PC-9 (cell line): ENCODE measurements around the gene OSM. TPM values are rescaled to one million over a fixed set of nuclear protein-coding genes. Genes with fewer than 3 reads are reported as not detected.

ENCODE experiments used
- BruUV-seq: library from RNA; stranded (reverse); fragments of 400-500 nt; replicated peaks from 2 replicates; lab custom pipeline; 2021; lab: Mats Ljungman, UMichigan
- CTCF ChIA-PET: fragments of 300-600 bp; sonication (Branson Sonifier 250); formaldehyde crosslinking; loops from one replicate; lab custom pipeline; 2022; ENCODE audit warnings: antibody characterized with exemption; lab: Charles Lee
- POLR2A ChIA-PET: fragments of 300-600 bp; sonication (Branson Sonifier 250); formaldehyde crosslinking; loops from one replicate; lab custom pipeline; 2022; ENCODE audit warnings: antibody characterized with exemption; ENCODE audit not compliant: unreplicated experiment; lab: Charles Lee
- DNase-seq, 2 experiments: peaks; one replicate each; pipeline versions ENCODE4 v3.0.0 to v3.0.0-alpha.2; 2015 to 2022; ENCODE audit warnings: mixed read lengths in 1 of 2
- H2AFZ ChIP-seq: fragments of 200-600 bp; sonication (generic); 2 replicates; pipeline ENCODE4 v1.8.1; 2017; ENCODE audit warnings: antibody characterized with exemption
- H3F3A ChIP-seq: fragments of 200-600 bp; sonication (generic); 2 replicates; pipeline ENCODE4 v1.8.1; 2017; ENCODE audit warnings: antibody characterized with exemption, mild to moderate bottlenecking, low read depth; ENCODE audit not compliant: insufficient read depth
- H3K27ac ChIP-seq: fragments of 200-600 bp; sonication (generic); 2 replicates; pipeline ENCODE4 v1.6.1; 2016; ENCODE audit warnings: mixed run types
- H3K27me3 ChIP-seq: fragments of 200-600 bp; sonication (generic); 2 replicates; pipeline ENCODE4 v1.6.1; 2016; ENCODE audit warnings: low read depth, mixed run types; ENCODE audit not compliant: insufficient read depth
- H3K36me3 ChIP-seq: fragments of 200-600 bp; sonication (generic); 2 replicates; pipeline ENCODE4 v1.6.1; 2016; ENCODE audit warnings: low read depth, mixed run types
- H3K4me1 ChIP-seq: fragments of 200-600 bp; sonication (generic); replicated peaks from 2 replicates; pipeline ENCODE4 v1.6.1; 2016; ENCODE audit warnings: mixed run types; ENCODE audit not compliant: insufficient read depth
- H3K4me2 ChIP-seq: fragments of 200-600 bp; sonication (generic); 2 replicates; pipeline ENCODE4 v1.6.1; 2017; ENCODE audit warnings: mixed run types
- H3K4me3 ChIP-seq: fragments of 200-600 bp; sonication (generic); 2 replicates; pipeline ENCODE4 v1.6.1; 2016; ENCODE audit warnings: mixed run types
- H3K79me2 ChIP-seq: fragments of 200-600 bp; sonication (generic); 2 replicates; pipeline ENCODE4 v1.6.1; 2017; ENCODE audit warnings: low read depth, mixed run types
- H3K9me2 ChIP-seq: fragments of 200-600 bp; sonication (generic); 2 replicates; pipeline ENCODE4 v1.8.1; 2017; ENCODE audit warnings: mild to moderate bottlenecking; ENCODE audit not compliant: insufficient read depth
- H3K9me3 ChIP-seq: fragments of 200-600 bp; sonication (generic); 2 replicates; pipeline ENCODE4 v1.8.1; 2016; ENCODE audit warnings: low read depth; ENCODE audit not compliant: insufficient read depth
- H4K20me1 ChIP-seq: fragments of 200-600 bp; sonication (generic); 2 replicates; pipeline ENCODE4 v1.8.1; 2017; ENCODE audit not compliant: insufficient read depth
- EZH2 ChIP-seq: fragments of 200-600 bp; sonication (generic); IDR thresholded peaks from 2 replicates; pipeline ENCODE4 v1.8.0; 2017; ENCODE audit warnings: antibody characterized with exemption, low read depth
- intact Hi-C: fragments of 100-400 bp; cut with micrococcal nuclease; formaldehyde crosslinking; loops from one replicate; pipeline ENCODE4 v1.10.0; 2022; ENCODE audit not compliant: unreplicated experiment
- total RNA-seq: library from RNA; stranded (reverse); gene quantifications from 2 replicates; pipeline ENCODE4 v1.2.3, GENCODE V29; 2021
- TF ChIP-seq, protein P1 (sequence below): fragments of 200-600 bp; sonication (generic); conservative IDR thresholded peaks from 2 replicates; pipeline ENCODE4 v1.6.1; 2017; ENCODE audit warnings: mixed run types, antibody characterized with exemption, mild to moderate bottlenecking, moderate library complexity

The OSM gene
- total RNA-seq, 1 experiment from 2014 or later: not detected

DNA sequence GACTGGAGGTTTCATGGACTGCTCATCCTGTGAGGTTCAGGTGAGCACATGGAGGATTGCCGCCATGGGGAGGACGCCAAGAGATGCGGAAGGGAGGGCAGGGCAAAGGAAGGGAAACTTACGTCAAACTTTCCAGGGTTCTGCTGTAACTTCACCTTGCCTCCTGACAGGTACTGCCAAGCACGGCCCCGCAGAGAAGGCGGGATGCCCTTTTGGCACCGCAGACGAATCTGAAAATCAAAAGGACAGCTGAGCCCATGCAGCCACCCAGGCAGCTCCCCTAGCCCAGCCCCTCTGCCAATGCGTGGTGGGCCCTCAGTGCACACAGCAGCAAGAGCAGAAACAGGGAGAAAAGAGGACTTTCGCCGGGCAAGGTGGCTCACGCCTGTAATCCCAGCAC, 32.7 kb upstream of the OSM start:
- POLR2A ChIA-PET: no interaction called here
- H3K9me3 ChIP-seq: no peaks in the 10 kb centered on the region
- intact Hi-C loops: loop anchor here (2.0 kb wide), 2 partner anchors 27 to 57 kb away; partner anchors contain the start of genes CCDC157, SF3A1 and TBC1D10A
- DNase-seq: no peak
- H3K4me3 ChIP-seq: no peak overlapping the region; the same call in 1 of the 2 replicates
- CTCF ChIA-PET: interaction anchor here (1.5 kb wide), 1 partner anchor 11 kb away, joined by 19 read pairs; no protein-coding TSS in a partner anchor
- peaks cover 77% of the 10 kb centered on the region for H3K4me1 ChIP-seq
- peaks cover 51% of the 10 kb centered on the region for H3K79me2 ChIP-seq
- H2AFZ ChIP-seq: no peak overlapping the region
- peaks cover 24% of the 10 kb centered on the region for H3K36me3 ChIP-seq
- H3K27ac ChIP-seq: peak overlapping the region; percentile 88
- no TSS peak for BruUV-seq
- H3K27me3 ChIP-seq: no peaks in the 10 kb centered on the region
- H3F3A ChIP-seq: peaks cover 60% of the 10 kb centered on the region
- H4K20me1 ChIP-seq: no peaks in the 10 kb centered on the region
- peak overlapping the region; percentile 70 for H3K4me2 ChIP-seq
- TF ChIP-seq, protein P1, sequence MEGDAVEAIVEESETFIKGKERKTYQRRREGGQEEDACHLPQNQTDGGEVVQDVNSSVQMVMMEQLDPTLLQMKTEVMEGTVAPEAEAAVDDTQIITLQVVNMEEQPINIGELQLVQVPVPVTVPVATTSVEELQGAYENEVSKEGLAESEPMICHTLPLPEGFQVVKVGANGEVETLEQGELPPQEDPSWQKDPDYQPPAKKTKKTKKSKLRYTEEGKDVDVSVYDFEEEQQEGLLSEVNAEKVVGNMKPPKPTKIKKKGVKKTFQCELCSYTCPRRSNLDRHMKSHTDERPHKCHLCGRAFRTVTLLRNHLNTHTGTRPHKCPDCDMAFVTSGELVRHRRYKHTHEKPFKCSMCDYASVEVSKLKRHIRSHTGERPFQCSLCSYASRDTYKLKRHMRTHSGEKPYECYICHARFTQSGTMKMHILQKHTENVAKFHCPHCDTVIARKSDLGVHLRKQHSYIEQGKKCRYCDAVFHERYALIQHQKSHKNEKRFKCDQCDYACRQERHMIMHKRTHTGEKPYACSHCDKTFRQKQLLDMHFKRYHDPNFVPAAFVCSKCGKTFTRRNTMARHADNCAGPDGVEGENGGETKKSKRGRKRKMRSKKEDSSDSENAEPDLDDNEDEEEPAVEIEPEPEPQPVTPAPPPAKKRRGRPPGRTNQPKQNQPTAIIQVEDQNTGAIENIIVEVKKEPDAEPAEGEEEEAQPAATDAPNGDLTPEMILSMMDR: no peak
- no peak for TF ChIP-seq EZH2
- no peaks in the 10 kb centered on the region for H3K9me2 ChIP-seq

DNA sequence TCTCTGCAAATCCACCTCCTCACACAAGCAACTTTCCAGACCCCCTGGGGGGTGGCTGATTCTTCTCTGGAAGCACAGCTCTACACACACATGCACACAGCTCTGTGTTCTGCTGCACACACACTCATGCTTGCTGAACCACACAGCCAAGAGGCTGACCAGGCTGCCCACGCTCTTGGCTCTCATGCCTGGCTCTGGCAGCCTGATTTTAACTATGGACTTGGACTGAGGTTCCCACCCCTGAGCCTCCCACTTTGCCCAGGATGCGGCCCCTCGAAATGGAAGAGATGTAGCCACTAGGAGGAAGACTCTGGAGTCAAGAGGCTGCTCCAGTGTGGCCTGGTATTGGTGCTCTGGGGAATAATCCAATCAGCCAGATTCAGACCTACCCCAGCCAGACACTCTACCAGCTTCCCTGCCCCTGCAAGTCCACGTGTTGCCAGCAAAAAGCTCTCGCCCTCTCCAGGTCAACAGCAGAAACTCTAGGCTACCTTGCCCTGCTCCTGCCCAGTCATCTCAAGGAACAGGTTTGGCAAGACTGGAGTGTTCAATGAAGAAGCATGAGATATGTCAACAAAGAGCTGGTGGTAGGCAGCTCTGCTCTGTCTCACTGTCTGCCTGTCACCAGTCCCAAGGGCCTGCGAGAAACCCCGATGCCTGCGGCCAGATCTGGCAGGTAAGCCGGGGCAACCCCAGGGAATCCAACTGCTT, 31.5 kb upstream of the OSM start:
- intact Hi-C loops: loop anchor here (1.0 to 2.0 kb wide), 3 partner anchors 13 to 59 kb away; partner anchors contain the start of genes CCDC157, SF3A1 and TBC1D10A
- H3K27ac ChIP-seq: peak overlapping the region; percentile 88
- H3K9me2 ChIP-seq: no peaks in the 10 kb centered on the region
- H2AFZ ChIP-seq: no peak overlapping the region
- peaks cover 66% of the 10 kb centered on the region for H3K4me1 ChIP-seq
- no peaks in the 10 kb centered on the region for H4K20me1 ChIP-seq
- BruUV-seq: no TSS peak
- DNase-seq: peak; percentile 85 to 99
- peaks cover 43% of the 10 kb centered on the region for H3K79me2 ChIP-seq
- POLR2A ChIA-PET: interaction anchor here (0.6 to 1.8 kb wide), 3 partner anchors 29 to 99 kb away, joined by 3 to 13 read pairs (median 5); partner anchors contain the start of genes SEC14L2 and TBC1D10A
- no peaks in the 10 kb centered on the region for H3K9me3 ChIP-seq
- H3F3A ChIP-seq: peaks cover 48% of the 10 kb centered on the region
- peaks cover 16% of the 10 kb centered on the region for H3K36me3 ChIP-seq
- H3K4me2 ChIP-seq: peak overlapping the region; percentile 70
- H3K27me3 ChIP-seq: no peaks in the 10 kb centered on the region
- CTCF ChIA-PET: interaction anchor here (0.7 to 1.5 kb wide), 5 partner anchors 8 to 28 kb away, joined by 3 to 19 read pairs (median 8); partner anchors contain the start of gene TBC1D10A
- TF ChIP-seq, protein P1: peak; percentile 37; the same call in 1 of the 2 replicates
- no peak for TF ChIP-seq EZH2
- H3K4me3 ChIP-seq: no peak overlapping the region; the same call in 1 of the 2 replicates

DNA sequence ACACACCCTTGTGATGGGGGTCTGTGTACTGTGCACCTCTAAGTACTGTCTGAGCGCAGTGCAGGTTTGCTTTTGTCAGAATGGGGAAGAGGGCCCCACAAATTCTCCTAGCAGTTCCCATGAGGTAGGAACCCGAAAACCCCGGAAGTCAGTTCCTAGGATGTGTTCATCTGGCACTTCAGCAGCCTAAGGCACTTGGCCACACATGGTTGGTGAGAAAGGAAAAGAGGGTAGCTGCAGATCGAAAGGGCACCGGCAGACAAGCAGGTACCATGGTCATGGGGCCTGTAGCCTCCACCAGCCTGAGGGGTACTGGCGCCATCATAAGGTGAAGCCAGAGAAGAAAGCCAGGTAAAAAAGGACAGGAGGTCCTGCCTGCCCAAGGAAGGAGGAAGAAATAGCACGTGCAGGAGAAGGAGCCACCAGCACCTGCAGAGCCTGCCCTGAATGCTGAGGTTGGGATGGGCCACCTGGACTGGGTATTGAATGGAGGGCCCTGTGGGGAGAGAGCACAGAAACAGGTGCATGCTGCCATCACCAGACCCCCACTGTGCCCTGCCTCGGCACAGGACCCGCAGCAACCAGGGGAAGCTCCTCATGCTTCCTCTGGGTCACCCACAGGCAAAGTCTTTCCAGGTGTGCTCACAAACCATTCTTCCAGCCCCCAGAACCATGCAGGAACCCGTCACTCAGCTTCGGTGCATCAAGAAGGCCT, 30.8 kb upstream of the OSM start:
- DNase-seq: no peak
- H3F3A ChIP-seq: peaks cover 41% of the 10 kb centered on the region
- no peaks in the 10 kb centered on the region for H3K9me3 ChIP-seq
- H4K20me1 ChIP-seq: no peaks in the 10 kb centered on the region
- ChIA-PET POLR2A (interaction anchor here (0.6 to 1.8 kb wide), 2 partner anchors 30 to 99 kb away, joined by 5 to 13 read pairs; partner anchors contain the start of genes SEC14L2 and TBC1D10A), CTCF (interaction anchor here (1.1 to 1.5 kb wide), 3 partner anchors 10 to 29 kb away, joined by 6 to 19 read pairs (median 8); partner anchors contain the start of gene TBC1D10A)
- peak overlapping the region; percentile 88 for H3K27ac ChIP-seq
- intact Hi-C loops: no loop called here
- H3K4me2 ChIP-seq: peak overlapping the region; percentile 70
- H3K4me1 ChIP-seq: peaks cover 59% of the 10 kb centered on the region
- H2AFZ ChIP-seq: no peak overlapping the region
- H3K4me3 ChIP-seq: no peak overlapping the region
- peaks cover 15% of the 10 kb centered on the region for H3K36me3 ChIP-seq
- no peaks in the 10 kb centered on the region for H3K27me3 ChIP-seq
- no peaks in the 10 kb centered on the region for H3K9me2 ChIP-seq
- H3K79me2 ChIP-seq: peaks cover 36% of the 10 kb centered on the region
- TF ChIP-seq EZH2: no peak
- TF ChIP-seq, protein P1: no peak
- no TSS peak for BruUV-seq
